ENCODE measurements around the gene HMG20A. TPM values are rescaled to one million over a fixed set of nuclear protein-coding genes. Genes with fewer than 3 reads are reported as not detected.

HMG20A gene
- total and polyA plus RNA-seq, 2 experiments from 2014 or later, result 17.8 to 57.8 TPM

DNA sequence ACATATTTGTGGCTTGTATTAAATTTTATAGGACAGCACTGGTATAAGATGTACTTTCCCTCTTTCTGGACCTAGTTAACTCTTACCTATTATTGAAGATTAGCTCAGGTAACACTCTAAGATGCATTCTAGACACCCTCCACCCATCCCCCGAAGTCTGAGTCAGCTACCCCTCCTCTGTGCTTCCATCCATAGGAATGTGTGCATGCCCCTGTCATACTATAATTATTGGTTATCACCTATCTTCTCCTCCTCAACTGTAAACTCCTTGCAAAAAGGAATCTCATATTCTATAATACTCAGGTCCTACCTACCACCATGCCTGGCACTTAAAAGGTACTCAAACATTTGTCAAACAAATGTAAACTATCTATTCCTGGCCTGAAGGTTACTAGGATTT is 3.7 kb upstream of the HMG20A start (continued):
- TF ChIP-seq, protein P1, sequence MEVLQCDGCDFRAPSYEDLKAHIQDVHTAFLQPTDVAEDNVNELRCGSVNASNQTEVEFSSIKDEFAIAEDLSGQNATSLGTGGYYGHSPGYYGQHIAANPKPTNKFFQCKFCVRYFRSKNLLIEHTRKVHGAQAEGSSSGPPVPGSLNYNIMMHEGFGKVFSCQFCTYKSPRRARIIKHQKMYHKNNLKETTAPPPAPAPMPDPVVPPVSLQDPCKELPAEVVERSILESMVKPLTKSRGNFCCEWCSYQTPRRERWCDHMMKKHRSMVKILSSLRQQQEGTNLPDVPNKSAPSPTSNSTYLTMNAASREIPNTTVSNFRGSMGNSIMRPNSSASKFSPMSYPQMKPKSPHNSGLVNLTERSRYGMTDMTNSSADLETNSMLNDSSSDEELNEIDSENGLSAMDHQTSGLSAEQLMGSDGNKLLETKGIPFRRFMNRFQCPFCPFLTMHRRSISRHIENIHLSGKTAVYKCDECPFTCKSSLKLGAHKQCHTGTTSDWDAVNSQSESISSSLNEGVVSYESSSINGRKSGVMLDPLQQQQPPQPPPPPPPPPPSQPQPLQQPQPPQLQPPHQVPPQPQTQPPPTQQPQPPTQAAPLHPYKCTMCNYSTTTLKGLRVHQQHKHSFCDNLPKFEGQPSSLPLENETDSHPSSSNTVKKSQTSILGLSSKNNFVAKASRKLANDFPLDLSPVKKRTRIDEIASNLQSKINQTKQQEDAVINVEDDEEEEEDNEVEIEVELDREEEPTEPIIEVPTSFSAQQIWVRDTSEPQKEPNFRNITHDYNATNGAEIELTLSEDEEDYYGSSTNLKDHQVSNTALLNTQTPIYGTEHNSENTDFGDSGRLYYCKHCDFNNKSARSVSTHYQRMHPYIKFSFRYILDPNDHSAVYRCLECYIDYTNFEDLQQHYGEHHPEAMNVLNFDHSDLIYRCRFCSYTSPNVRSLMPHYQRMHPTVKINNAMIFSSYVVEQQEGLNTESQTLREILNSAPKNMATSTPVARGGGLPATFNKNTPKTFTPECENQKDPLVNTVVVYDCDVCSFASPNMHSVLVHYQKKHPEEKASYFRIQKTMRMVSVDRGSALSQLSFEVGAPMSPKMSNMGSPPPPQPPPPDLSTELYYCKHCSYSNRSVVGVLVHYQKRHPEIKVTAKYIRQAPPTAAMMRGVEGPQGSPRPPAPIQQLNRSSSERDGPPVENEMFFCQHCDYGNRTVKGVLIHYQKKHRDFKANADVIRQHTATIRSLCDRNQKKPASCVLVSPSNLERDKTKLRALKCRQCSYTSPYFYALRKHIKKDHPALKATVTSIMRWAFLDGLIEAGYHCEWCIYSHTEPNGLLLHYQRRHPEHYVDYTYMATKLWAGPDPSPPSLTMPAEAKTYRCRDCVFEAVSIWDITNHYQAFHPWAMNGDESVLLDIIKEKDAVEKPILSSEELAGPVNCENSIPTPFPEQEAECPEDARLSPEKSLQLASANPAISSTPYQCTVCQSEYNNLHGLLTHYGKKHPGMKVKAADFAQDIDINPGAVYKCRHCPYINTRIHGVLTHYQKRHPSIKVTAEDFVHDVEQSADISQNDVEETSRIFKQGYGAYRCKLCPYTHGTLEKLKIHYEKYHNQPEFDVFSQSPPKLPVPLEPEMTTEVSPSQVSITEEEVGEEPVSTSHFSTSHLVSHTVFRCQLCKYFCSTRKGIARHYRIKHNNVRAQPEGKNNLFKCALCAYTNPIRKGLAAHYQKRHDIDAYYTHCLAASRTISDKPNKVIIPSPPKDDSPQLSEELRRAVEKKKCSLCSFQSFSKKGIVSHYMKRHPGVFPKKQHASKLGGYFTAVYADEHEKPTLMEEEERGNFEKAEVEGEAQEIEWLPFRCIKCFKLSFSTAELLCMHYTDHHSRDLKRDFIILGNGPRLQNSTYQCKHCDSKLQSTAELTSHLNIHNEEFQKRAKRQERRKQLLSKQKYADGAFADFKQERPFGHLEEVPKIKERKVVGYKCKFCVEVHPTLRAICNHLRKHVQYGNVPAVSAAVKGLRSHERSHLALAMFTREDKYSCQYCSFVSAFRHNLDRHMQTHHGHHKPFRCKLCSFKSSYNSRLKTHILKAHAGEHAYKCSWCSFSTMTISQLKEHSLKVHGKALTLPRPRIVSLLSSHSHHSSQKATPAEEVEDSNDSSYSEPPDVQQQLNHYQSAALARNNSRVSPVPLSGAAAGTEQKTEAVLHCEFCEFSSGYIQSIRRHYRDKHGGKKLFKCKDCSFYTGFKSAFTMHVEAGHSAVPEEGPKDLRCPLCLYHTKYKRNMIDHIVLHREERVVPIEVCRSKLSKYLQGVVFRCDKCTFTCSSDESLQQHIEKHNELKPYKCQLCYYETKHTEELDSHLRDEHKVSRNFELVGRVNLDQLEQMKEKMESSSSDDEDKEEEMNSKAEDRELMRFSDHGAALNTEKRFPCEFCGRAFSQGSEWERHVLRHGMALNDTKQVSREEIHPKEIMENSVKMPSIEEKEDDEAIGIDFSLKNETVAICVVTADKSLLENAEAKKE (CRISPR knock-in tag; IDR thresholded peaks at IDR 0.05), result no peak
- TF ChIP-seq POLR2AphosphoS5 (IDR thresholded peaks at IDR 0.05; ENCODE audit: low read depth), result no peak
- TF ChIP-seq, protein P2, sequence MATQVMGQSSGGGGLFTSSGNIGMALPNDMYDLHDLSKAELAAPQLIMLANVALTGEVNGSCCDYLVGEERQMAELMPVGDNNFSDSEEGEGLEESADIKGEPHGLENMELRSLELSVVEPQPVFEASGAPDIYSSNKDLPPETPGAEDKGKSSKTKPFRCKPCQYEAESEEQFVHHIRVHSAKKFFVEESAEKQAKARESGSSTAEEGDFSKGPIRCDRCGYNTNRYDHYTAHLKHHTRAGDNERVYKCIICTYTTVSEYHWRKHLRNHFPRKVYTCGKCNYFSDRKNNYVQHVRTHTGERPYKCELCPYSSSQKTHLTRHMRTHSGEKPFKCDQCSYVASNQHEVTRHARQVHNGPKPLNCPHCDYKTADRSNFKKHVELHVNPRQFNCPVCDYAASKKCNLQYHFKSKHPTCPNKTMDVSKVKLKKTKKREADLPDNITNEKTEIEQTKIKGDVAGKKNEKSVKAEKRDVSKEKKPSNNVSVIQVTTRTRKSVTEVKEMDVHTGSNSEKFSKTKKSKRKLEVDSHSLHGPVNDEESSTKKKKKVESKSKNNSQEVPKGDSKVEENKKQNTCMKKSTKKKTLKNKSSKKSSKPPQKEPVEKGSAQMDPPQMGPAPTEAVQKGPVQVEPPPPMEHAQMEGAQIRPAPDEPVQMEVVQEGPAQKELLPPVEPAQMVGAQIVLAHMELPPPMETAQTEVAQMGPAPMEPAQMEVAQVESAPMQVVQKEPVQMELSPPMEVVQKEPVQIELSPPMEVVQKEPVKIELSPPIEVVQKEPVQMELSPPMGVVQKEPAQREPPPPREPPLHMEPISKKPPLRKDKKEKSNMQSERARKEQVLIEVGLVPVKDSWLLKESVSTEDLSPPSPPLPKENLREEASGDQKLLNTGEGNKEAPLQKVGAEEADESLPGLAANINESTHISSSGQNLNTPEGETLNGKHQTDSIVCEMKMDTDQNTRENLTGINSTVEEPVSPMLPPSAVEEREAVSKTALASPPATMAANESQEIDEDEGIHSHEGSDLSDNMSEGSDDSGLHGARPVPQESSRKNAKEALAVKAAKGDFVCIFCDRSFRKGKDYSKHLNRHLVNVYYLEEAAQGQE (IDR thresholded peaks at IDR 0.05; ENCODE audit: unreplicated experiment), result no peak

DNA sequence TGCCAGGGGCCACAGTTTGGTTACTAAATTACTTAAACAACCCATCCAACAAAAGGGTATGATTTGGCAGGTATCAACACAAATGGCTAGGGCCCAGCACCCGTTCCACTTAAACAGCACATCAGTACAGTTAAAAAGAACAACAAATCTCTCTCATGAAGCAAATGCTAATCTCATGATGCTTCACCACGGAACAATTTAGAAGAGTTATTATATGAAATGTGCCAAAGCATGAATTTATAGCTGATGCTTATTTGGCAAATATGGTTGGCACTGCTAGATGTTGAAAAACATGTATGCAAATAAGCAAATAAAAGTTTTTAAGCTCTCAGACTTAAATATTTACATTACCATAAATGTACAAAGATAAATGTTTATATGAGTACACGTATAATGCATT is 3.1 kb upstream of the HMG20A start:
- Histone ChIP-seq H3K36me3 (ENCODE audit: insufficient read depth) (no peaks in the 10 kb centered on the region), H3K4me3 (no peak overlapping the region), H4K20me1 (replicated peaks; ENCODE audit: insufficient read depth) (peaks cover 23% of the 10 kb centered on the region), H3K4me1 (ENCODE audit: insufficient read depth) (peaks cover 44% of the 10 kb centered on the region), H3K79me2 (replicated peaks; ENCODE audit: insufficient read depth) (peaks cover 80% of the 10 kb centered on the region), H2AFZ (no peak overlapping the region), H3K4me2 (peak overlapping the region; percentile 89; the same call in 1 of the 2 replicates), H3F3A (replicated peaks; ENCODE audit: low read depth) (no peaks in the 10 kb centered on the region), H3K9me2 (ENCODE audit: insufficient read depth) (no peaks in the 10 kb centered on the region), H3K27me3 (ENCODE audit: insufficient read depth) (peaks cover 17% of the 10 kb centered on the region), H3K27ac (ENCODE audit: low read depth) (no peak overlapping the region)
- ATAC-seq (no peak), DNase-seq (ENCODE audit: low spot score) (no peak)
- Mint-ChIP-seq H3K9me3 (no peaks in the 10 kb centered on the region; the same call in 2 of the 3 replicates), H3K27me3 (ENCODE audit: insufficient read depth, low read depth, poor library complexity) (peaks cover 11% of the 10 kb centered on the region), H3K36me3 (ENCODE audit: low read depth) (peaks cover 3% of the 10 kb centered on the region; the same call in 1 of the 3 replicates), H3K4me3 (peak overlapping the region; percentile 53), H3K27ac (no peak overlapping the region), H3K4me1 (peaks cover 24% of the 10 kb centered on the region)
- no peak for TF ChIP-seq POLR2AphosphoS5 (IDR thresholded peaks at IDR 0.05; ENCODE audit: low read depth)
- TF ChIP-seq, protein P2 (IDR thresholded peaks at IDR 0.05; ENCODE audit: unreplicated experiment), result no peak

All from GM23338 (cell line).